Nephron progenitor cell (in vitro differentiated cells): ENCODE measurements around the gene SPAG16.

Experiments used
- DNase-seq: peaks from one replicate; pipeline ENCODE4 v3.0.0; 2021
- H3K27ac Mint-ChIP-seq: 2 replicates; pipeline ENCODE4 v1.8.0; 2021; ENCODE audit warnings: mild to moderate bottlenecking, moderate library complexity, mixed read lengths
- H3K27me3 Mint-ChIP-seq: 2 replicates; pipeline ENCODE4 v1.8.0; 2021; ENCODE audit warnings: mild to moderate bottlenecking, low read depth, mixed read lengths; ENCODE audit not compliant: poor library complexity
- H3K36me3 Mint-ChIP-seq: 2 replicates; pipeline ENCODE4 v1.8.0; 2021; ENCODE audit warnings: low read depth, mixed read lengths
- H3K4me1 Mint-ChIP-seq: 2 replicates; pipeline ENCODE4 v1.8.0; 2021; ENCODE audit warnings: mixed read lengths
- H3K4me3 Mint-ChIP-seq: 2 replicates; pipeline ENCODE4 v1.8.0; 2021; ENCODE audit warnings: mild to moderate bottlenecking, moderate library complexity, mixed read lengths
- H3K9me3 Mint-ChIP-seq: 2 replicates; pipeline ENCODE4 v1.8.0; 2021; ENCODE audit warnings: mild to moderate bottlenecking, moderate library complexity, mixed read lengths
- TF ChIP-seq, protein P1 (sequence below): fragments of 200-600 bp; sonication (generic); IDR thresholded peaks from 2 replicates; pipeline ENCODE4 v1.5.0; 2021; ENCODE audit warnings: antibody characterized with exemption

Gene SPAG16

GRCh38 chr2:214386720-214387119 is 1102.5 kb downstream of the SPAG16 start:
- H3K27ac Mint-ChIP-seq, result no peak overlapping the region
- H3K9me3 Mint-ChIP-seq, result no peaks in the 10 kb centered on the region
- H3K4me1 Mint-ChIP-seq, result peaks cover 2% of the 10 kb centered on the region
- H3K27me3 Mint-ChIP-seq, result no peaks in the 10 kb centered on the region
- no peak overlapping the region for H3K4me3 Mint-ChIP-seq
- no peaks in the 10 kb centered on the region for H3K36me3 Mint-ChIP-seq
- DNase-seq, result no peak
- TF ChIP-seq, protein P1, sequence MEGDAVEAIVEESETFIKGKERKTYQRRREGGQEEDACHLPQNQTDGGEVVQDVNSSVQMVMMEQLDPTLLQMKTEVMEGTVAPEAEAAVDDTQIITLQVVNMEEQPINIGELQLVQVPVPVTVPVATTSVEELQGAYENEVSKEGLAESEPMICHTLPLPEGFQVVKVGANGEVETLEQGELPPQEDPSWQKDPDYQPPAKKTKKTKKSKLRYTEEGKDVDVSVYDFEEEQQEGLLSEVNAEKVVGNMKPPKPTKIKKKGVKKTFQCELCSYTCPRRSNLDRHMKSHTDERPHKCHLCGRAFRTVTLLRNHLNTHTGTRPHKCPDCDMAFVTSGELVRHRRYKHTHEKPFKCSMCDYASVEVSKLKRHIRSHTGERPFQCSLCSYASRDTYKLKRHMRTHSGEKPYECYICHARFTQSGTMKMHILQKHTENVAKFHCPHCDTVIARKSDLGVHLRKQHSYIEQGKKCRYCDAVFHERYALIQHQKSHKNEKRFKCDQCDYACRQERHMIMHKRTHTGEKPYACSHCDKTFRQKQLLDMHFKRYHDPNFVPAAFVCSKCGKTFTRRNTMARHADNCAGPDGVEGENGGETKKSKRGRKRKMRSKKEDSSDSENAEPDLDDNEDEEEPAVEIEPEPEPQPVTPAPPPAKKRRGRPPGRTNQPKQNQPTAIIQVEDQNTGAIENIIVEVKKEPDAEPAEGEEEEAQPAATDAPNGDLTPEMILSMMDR, result no peak

DNA sequence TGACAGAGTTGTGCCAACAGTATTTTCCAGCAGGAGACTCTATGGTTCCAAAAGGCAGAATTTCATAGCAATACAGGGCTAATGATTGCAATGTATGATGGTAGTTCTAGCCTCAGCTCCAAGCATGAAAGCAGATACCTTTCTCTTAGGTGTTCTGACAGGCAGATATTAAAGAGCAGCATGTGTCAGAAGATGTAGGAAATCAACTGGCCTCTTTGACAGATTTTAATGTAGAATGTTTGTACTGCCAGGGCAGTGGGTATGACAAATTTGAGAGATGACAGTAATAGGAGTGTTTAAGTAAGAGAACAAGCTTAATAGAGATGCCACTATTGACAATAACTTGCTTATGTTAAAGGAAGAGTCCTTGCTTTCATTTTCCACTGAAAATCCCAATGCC is 1105.1 kb downstream of the SPAG16 start:
- TF ChIP-seq, protein P1, result no peak
- DNase-seq, result no peak
- H3K27me3 Mint-ChIP-seq, result no peaks in the 10 kb centered on the region
- no peak overlapping the region for H3K27ac Mint-ChIP-seq
- H3K36me3 Mint-ChIP-seq, result no peaks in the 10 kb centered on the region
- no peaks in the 10 kb centered on the region for H3K9me3 Mint-ChIP-seq
- H3K4me1 Mint-ChIP-seq, result no peaks in the 10 kb centered on the region
- H3K4me3 Mint-ChIP-seq, result no peak overlapping the region

DNA sequence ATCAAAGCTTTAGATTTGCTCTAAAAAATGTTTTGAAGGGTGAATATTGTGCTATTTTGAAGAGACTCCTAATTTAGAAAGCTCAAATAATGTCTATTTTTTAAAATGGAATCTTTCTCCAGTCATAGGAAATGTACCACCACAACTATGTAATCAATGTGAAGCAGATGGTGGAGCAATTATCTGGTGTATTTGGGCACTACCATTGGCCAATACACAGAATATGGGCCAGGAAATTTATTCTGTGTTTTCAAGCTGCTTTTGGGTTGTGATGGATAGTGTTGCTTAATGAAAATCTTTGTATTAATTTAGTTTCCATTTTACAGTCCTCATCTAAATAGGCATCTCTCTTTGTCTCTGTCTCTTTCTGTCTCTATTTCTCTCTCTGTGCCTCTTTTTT is 1109.5 kb downstream of the SPAG16 start:
- no peaks in the 10 kb centered on the region for H3K4me1 Mint-ChIP-seq
- H3K27me3 Mint-ChIP-seq, result no peaks in the 10 kb centered on the region
- no peak overlapping the region for H3K4me3 Mint-ChIP-seq
- no peak for DNase-seq
- no peaks in the 10 kb centered on the region for H3K36me3 Mint-ChIP-seq
- H3K27ac Mint-ChIP-seq, result no peak overlapping the region
- TF ChIP-seq, protein P1, result no peak
- no peaks in the 10 kb centered on the region for H3K9me3 Mint-ChIP-seq

DNA sequence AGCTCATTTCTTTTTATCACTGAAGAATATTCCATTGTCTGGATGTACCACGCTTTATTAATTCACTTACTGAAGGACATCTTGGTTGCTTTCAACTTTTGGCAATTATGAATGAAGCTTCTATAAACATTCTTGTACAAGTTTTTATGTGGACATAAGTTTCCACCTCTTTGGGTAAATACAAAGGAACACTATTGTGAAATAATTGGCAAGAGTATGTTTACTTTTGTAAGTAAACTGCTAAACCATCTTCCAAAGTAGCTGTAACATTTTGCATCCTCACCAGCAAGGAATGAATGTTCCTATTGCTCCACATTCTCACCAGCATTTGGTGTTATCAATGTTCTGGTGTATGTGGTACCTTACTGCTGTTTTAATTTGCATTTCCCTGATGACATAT is 1110.8 kb downstream of the SPAG16 start:
- Mint-ChIP-seq H3K9me3 (no peaks in the 10 kb centered on the region), H3K27ac (no peak overlapping the region), H3K27me3 (no peaks in the 10 kb centered on the region), H3K4me1 (no peaks in the 10 kb centered on the region), H3K36me3 (no peaks in the 10 kb centered on the region), H3K4me3 (no peak overlapping the region)
- DNase-seq, result no peak
- TF ChIP-seq, protein P1, result no peak

- no peak overlapping the region for H3K27ac Mint-ChIP-seq
- no peaks in the 10 kb centered on the region for H3K27me3 Mint-ChIP-seq
- H3K9me3 Mint-ChIP-seq, result no peaks in the 10 kb centered on the region
- TF ChIP-seq, protein P1, result no peak
- DNase-seq, result no peak
- H3K4me1 Mint-ChIP-seq, result peaks cover 9% of the 10 kb centered on the region
- no peak overlapping the region for H3K4me3 Mint-ChIP-seq
- H3K36me3 Mint-ChIP-seq, result no peaks in the 10 kb centered on the region
These were observed 1117.3 kb downstream of the SPAG16 start for GRCh38 chr2:214401580-214401979.

DNA sequence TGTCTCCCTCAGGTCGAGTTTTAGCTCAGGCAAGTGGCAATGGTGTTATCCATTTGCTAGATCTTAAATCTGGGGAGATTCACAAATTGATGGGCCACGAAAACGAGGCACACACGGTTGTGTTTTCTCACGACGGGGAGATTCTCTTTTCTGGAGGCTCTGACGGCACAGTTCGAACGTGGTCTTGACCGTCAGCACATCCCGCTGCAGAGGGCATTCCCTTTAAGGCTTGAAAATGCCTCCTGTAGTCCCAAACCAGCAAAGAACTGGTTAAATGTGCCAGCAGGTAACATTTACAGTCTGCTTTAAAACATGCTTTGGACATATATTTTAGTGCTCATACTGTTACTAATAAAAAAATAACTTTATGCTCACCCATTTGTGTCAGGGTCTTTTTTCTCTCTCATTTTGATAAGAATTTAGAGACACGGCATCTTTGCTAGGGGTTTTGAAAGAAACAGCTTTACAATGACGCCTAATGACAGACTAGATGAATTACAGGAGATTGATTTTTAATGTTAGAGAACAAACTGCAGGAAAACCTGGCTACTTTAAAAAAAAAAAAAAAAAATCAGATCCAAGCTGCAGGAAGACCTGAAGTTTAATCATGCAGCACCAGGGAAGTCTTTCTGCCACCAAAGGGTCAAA is 1126.0 kb downstream of the SPAG16 start:
- Mint-ChIP-seq H3K4me3 (no peak overlapping the region), H3K9me3 (no peaks in the 10 kb centered on the region), H3K27ac (no peak overlapping the region), H3K27me3 (peaks cover 17% of the 10 kb centered on the region), H3K36me3 (no peaks in the 10 kb centered on the region), H3K4me1 (no peaks in the 10 kb centered on the region)
- TF ChIP-seq, protein P1, result no peak
- DNase-seq, result no peak
